AG04449 (cell line): ENCODE data around the gene TAF6.

Experiments
- CTCF ChIA-PET: fragments of 350-600 bp; formaldehyde crosslinking; extraction: SDS; loops from one replicate; lab custom pipeline; 2021; ENCODE audit warnings: antibody characterized with exemption; lab: Yijun Ruan, JAX
- POLR2A ChIA-PET: fragments of 400-600, 350-600 bp; formaldehyde crosslinking; extraction: SDS; loops from one replicate; lab custom pipeline; 2020; ENCODE audit warnings: antibody characterized with exemption, inconsistent platforms; lab: Yijun Ruan, JAX
- DNase-seq: peaks from one replicate; pipeline ENCODE4 v3.0.0-alpha.2; 2010; ENCODE audit warnings: low read depth, low spot score
- H3K4me3 ChIP-seq: 2 replicates; pipeline ENCODE4 v1.5.1; 2011; ENCODE audit warnings: low read depth, mild to moderate bottlenecking, control low read depth, low read length
- TF ChIP-seq, protein P1 (sequence below): IDR thresholded peaks from one replicate; pipeline ENCODE4 v1.5.1; 2011; ENCODE audit warnings: mild to moderate bottlenecking, moderate library complexity, low read length, control low read depth, inconsistent platforms; ENCODE audit not compliant: insufficient read depth; ENCODE audit errors: missing control alignments

Gene TAF6

DNA sequence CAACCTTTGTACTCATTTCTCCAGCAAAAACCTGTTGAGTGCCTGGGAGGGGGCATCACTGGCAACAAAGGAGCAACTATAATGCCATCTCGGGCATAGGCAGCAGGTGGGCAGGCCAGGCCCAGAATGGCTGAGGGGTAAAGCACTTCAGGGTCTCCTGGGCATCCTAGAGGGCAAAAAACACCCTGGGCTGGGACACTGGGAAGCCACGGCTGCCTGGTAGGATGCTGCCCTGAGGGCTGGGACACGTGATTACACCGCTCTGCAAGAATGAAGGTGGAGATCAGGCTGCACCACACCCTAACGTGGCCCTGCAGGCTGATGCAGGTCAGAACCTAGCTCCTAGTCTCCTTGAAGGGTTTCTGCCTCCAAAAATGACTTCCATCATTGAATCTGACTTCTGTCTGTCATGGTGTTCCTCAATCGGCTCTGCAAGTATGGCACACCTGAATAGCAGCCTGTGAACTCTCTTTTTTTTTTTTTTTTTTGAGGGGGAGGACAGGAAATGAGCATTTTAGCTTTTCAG, 43.9 kb upstream of the TAF6 start:
- CTCF ChIA-PET = no interaction called here
- no peak for DNase-seq
- TF ChIP-seq, protein P1, sequence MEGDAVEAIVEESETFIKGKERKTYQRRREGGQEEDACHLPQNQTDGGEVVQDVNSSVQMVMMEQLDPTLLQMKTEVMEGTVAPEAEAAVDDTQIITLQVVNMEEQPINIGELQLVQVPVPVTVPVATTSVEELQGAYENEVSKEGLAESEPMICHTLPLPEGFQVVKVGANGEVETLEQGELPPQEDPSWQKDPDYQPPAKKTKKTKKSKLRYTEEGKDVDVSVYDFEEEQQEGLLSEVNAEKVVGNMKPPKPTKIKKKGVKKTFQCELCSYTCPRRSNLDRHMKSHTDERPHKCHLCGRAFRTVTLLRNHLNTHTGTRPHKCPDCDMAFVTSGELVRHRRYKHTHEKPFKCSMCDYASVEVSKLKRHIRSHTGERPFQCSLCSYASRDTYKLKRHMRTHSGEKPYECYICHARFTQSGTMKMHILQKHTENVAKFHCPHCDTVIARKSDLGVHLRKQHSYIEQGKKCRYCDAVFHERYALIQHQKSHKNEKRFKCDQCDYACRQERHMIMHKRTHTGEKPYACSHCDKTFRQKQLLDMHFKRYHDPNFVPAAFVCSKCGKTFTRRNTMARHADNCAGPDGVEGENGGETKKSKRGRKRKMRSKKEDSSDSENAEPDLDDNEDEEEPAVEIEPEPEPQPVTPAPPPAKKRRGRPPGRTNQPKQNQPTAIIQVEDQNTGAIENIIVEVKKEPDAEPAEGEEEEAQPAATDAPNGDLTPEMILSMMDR = no peak
- no peak overlapping the region for H3K4me3 ChIP-seq
- POLR2A ChIA-PET = interaction anchor here (1.4 kb wide), 1 partner anchor 14 kb away, joined by 3 read pairs; the partner anchor contains the start of gene LAMTOR4

DNA sequence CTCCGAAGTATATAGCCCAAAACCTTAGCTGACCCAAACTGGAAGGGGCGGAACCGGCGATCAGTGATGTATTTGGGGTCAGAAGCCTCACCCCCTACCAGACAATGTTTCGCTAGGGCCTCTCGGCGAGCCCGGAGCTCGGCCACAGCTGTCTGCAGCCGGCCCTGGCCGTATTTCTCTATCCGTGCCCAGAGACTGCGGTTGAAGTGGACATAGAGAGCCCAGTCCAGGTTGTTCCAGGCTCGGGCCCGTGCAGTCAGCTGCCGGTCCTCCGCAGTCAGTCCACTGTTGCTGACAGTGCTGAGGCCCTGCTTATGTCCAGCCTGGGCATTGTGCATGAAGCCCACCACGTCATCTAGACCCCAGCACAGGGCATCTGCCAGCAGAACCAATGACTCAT, 40.9 kb upstream of the TAF6 start:
- TF ChIP-seq, protein P1 = no peak
- DNase-seq = no peak
- ChIA-PET POLR2A (interaction anchor here (1.2 kb wide), 1 partner anchor 17 kb away, joined by 4 read pairs; the partner anchor contains the start of gene GPC2), CTCF (interaction anchor here (1.1 to 1.3 kb wide), 2 partner anchors 8 to 29 kb away, joined by 3 to 4 read pairs; partner anchors contain the start of gene GAL3ST4)
- H3K4me3 ChIP-seq = no peak overlapping the region

DNA sequence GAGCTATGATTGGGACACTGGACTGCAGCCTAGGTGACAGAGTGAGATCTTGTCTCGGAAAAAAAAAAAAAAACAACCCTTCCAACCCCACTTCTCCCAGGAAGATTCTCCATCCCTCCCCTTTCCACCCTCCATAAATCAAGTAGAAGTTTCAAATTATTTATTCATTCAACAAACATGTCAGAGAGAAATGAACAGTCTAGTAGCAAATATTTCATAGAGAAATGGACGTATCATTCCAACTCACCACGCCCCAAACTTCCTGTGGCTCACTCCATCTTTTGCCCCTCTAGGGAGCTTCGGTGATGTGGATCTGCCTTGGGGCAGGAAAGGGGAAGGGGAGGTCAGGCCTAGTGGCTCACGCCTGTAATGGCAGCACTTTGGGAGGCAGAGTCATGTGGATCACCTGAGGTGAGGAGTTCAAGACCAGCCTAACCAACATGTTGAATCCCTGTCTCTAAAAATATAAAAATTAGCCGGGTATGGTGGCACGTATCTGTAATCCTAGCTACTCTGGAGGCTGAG, 40.0 kb upstream of the TAF6 start:
- DNase-seq = no peak
- ChIA-PET POLR2A (interaction anchor here (1.0 to 1.1 kb wide), 2 partner anchors 10 to 17 kb away, joined by 3 read pairs; partner anchors contain the start of gene LAMTOR4), CTCF (interaction anchor here (1.1 to 5.1 kb wide), 3 partner anchors 9 to 28 kb away, joined by 3 to 31 read pairs (median 4); partner anchors contain the start of gene GAL3ST4)
- TF ChIP-seq, protein P1 = no peak
- peak overlapping the region; percentile 71 for H3K4me3 ChIP-seq

DNA sequence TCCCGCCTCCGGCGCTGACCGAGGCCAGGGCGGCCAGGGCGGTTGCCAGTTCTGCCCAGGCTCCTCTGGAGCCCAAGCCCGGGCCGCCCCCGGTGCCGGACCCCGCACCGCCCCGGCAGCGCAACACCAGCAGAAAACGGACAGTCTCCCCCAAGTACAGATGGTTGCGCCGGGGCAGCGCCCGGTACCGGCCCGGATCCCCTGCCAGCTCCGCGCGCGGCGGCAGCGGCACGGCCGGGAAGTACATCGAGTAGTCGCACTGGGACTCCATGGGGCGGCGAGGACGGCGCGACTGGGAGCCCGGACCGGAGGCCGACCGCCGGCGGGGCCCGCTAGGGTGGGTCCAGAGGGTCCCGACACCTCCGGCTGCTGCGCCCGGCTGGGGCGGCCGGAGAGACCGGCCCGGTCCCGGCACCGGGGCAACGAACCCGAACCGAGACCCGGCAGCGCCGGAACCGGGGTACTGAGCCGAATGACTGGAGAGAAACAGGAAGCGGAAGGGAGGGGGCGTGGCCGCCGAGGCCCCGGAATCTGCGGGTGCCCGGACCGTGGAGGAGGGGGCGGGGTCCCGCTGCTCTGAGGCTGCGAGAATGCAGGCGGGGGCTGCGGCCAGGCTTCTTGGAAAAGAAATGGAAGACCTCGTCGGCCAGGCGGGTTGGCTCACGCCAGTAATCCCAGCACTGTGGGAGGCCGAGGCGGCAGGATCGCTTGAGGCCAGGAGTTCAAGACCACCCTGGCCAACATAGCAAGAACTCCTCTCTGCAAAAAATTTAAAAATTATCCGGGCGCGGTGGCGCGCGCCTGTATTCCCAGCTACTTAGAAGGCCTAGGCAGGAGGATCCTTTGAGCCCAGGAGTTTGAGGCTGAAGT, 39.3 kb upstream of the TAF6 start, which contains the start of gene TRAPPC14:
TSS of gene TRAPPC14 (minus strand) at position 495 of the 870 bp plus-strand sequence. CDS start at position 271, 224 bp downstream.
- DNase-seq = no peak
- TF ChIP-seq, protein P1 = no peak
- peak within 1 kb of the TSS; percentile 71 for H3K4me3 ChIP-seq
- ChIA-PET CTCF (interaction anchor here (1.1 to 5.1 kb wide), 3 partner anchors 9 to 27 kb away, joined by 3 to 31 read pairs (median 3); no protein-coding TSS in a partner anchor), POLR2A (interaction anchor here (1.0 to 1.3 kb wide), 3 partner anchors 10 to 17 kb away, joined by 3 to 9 read pairs (median 3); partner anchors contain the start of gene LAMTOR4)

DNA sequence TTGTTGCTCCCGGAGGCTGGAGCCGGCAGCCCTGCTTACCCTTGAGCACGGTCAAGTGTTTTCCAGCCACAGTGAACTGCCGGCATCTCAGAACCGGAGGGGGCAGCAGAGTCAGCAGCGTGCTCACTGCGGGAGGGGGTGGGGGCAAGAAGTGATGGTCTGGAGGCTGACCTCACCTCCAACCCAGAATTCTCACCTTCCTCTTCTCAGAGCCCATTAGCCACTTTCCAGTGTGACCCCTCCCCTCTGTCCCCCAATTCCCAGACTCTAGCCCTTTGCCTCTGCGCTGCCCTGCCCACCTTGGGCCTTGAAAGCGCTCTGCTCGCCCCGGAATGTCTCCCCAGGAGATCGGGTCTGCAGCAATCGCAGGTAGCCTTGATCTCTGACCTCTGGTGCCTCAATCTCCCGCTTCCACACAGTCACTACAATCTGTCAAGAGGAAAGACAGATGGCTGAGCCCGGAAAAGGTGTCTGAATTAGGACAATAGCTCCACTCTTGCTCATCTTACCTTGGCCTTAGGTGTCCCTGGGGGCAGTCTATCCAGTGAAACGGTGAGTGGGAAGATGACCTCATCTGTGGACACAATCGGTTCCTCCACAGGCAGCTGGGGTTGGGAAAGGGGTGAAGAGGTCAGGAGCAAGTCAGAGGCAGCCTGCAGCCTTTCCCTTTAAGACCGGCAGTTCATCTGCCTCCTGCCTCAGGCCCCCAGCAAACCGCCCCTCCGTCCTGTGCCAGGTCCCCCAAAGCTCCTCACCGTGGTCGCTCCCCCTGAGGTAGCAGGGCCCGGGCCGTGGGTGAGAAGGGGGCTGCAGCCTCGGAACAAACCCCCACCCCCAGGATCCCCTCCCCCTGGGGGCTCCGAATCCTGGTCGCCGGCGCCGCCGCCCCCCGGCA, 38.4 kb upstream of the TAF6 start:
- peak overlapping the region; percentile 71 for H3K4me3 ChIP-seq
- TF ChIP-seq, protein P1 = peak; percentile 24
- ChIA-PET POLR2A (interaction anchor here (1.3 kb wide), 1 partner anchor 9 kb away, joined by 9 read pairs; the partner anchor contains the start of gene LAMTOR4), CTCF (interaction anchor here (1.1 to 5.1 kb wide), 5 partner anchors 10 to 60 kb away, joined by 3 to 31 read pairs (median 3); no protein-coding TSS in a partner anchor)
- DNase-seq = no peak
